HL-60/S4 treated with retinoic acid at 250 ng/mL for 4 days and 3 days (cell line): ENCODE data around the gene FNDC11.
"Not testable (repeated sequence)": the region's sequence is repeated elsewhere in the genome, so short reads cannot be mapped to it uniquely, and the experiment has no call there.

ENCODE experiments used
- in situ Hi-C: fragments of 300-500 bp; cut with MboI; formaldehyde crosslinking; loops from 2 replicates; pipeline ENCODE4 v1.7.0; 2022; ENCODE audit warnings: low sequenced_read_pairs

Gene FNDC11

DNA sequence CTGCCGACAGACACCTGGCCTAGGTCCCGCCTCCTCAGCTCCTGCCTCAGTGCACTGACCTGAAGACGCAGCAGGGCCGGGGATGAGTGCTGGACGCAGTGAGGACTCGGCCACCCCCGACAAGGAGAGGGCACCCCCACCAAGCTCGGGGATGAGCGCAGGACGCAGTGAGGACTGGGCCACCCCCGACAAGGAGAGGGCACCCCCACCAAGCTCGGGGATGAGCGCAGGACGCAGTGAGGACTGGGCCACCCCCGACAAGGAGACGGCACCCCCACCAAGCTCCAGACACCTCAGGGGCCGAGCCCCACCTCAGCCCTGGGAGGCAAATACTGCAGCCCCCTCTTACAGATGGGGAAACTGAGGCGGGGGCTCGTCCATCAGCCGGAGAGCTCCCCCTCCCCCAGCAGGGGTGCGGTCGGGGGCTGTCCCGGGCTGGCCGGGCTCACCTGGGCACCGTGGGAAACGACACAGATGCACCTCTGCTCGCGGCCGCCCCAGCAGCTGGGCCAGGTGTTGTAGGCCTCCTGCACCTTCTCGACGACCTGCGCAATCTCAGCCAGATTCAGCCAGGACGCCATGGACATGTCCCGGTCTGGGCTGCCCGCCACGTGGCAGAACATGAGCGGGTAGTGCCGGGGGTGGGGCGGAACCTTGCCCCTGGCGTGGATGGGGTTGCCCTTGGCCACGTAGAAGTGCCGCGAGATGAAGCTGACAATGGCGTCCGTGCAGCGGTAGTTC lies 12.6 kb downstream of the FNDC11 start:
- in situ Hi-C loops: no loop called here

DNA sequence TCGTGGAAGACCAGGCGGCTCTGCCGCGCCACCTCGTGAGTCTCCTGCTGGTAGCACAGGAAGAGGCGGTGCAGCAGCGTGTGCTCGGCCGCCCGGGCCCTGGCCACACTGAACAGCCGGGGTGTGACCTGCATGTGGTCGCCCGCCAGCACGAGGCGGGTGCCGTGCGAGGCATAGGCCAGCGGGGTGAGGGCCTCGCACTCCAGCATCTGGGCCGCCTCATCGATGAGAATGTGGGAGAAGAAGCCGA lies 13.1 kb downstream of the FNDC11 start:
- in situ Hi-C loops: no loop called here

- in situ Hi-C loops: no loop called here
These were observed 13.6 kb downstream of the FNDC11 start for GRCh38 chr20:63567386-63568169.

- in situ Hi-C loops: no loop called here
These were observed 14.4 kb downstream of the FNDC11 start for GRCh38 chr20:63568170-63568981.

DNA sequence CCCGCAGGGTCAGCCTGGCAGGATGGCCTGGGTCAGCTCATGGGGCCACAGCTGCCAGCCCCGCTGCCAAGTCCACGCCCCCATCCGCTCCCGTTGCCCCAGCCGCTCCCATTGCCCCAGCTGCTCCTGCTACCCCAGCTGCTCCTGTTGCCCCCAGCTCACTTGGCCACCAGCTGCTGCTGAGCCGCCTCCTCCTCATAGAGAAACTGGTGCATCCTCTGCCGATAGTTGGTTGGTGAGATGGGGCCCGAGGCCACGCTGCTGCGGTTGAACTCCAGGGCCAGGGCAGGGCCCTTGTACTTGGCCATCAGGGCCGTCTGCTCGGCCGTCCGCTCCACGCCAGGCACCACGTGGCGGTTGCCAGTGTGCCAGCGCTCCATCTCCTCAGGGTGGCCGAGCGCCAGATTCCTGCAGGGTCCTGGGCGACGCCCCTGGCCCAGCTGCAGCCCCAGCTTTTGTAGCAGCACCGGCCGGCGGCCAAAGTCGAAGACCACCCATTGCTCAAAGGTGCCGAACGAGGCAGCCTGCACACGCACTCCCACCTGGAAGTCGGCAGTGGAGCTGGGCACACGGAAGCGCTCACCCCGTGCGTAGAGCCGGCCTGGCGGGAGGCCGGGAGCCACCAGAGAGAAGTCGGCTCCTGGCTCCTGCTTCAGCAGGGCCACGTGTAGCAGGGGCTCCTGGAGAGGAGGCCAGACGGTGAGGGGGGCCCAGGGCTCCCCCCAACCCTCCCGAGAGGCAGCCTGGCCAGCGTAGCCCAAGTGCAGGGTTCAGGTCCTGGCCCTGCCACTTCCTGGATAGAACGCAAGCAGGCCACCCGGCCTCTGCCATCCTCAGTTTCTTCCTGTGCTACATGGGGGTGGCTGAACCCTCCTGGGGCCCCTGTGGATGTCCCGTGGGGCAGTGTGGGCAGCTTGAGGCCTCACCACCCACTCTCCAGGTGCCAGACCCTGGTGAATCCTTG lies 15.3 kb downstream of the FNDC11 start:
- in situ Hi-C loops: no loop called here

- in situ Hi-C loops: no loop called here
These were observed 16.5 kb downstream of the FNDC11 start for GRCh38 chr20:63570281-63571086.

- in situ Hi-C loops: not testable (repeated sequence)
These were observed 17.1 kb downstream of the FNDC11 start for GRCh38 chr20:63571087-63571478.

GRCh38 chr20:63572071-63572787 lies 18.3 kb downstream of the FNDC11 start:
- in situ Hi-C loops: no loop called here

GRCh38 chr20:63572788-63573646 lies 19.1 kb downstream of the FNDC11 start:
- in situ Hi-C loops: no loop called here

DNA sequence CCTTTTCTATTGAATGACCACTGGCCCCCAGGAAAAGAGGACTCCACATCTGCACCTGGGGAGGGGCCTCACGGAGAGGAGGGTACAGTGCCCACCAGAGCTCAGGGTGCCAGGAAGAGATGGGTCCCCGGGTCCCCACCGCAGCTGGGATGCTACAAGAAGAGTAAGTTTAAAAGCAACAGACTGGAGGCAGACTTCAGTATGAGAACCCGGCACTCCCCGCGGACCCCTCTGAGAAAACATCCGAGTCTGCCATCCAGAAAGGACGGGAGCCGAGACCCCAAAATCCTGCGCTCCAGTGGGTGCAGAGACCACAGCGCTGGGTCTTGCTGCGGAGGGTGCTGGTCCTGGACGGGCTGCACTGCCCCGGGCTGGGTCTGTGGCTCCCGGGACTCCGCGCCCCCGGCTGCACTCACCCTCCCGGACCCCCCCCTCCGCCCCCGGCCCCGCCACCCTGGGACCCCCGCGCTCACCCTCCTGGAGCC lies 19.7 kb downstream of the FNDC11 start:
- in situ Hi-C loops: no loop called here

GRCh38 chr20:63574156-63574828 lies 20.3 kb downstream of the FNDC11 start, which contains the start of gene HELZ2:
TSS of gene HELZ2 (minus strand) at chr20:63574239. CDS start at chr20:63572385, 1,854 bp downstream.
- in situ Hi-C loops: no loop called here

GRCh38 chr20:63574829-63575743 lies 21.1 kb downstream of the FNDC11 start:
- in situ Hi-C loops: no loop called here

GRCh38 chr20:63576311-63576710 lies 22.4 kb downstream of the FNDC11 start:
- in situ Hi-C loops: no loop called here

DNA sequence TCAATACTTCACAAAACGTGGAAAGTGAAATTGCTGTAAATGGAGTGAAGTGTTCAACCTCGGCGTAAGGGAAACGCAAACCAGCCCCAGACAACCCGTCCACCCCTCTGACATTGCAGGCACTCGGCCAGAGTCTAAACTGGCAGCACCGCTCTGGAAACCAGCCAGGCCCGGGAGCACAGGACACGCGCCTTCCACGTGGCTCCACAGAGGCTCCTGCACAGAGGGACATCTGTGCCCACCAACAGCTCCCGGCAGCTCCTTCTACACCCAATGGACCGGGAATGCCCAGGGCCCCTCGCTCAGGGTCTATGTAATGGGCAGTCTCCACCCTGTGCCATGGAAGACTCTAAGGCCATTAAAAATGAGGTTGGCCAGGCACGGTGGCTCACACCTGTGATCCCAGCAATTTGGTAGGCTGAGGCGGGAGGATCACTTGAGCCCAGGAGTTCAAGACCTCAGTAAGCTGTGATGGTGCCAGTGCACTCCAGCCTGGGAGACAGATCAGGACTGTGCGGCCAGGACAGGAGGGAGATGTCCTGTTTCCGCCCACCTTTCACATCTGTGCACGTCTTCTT lies 23.4 kb downstream of the FNDC11 start:
- in situ Hi-C loops: no loop called here

- in situ Hi-C loops: no loop called here
These were observed 24.5 kb downstream of the FNDC11 start for GRCh38 chr20:63578224-63579016.
